CD4-positive, alpha-beta T cell treated with Interleukin-6 at 100 ng/mL for 8 hours (primary cell): ENCODE results near the gene MFN1.

Experiments
- DNase-seq: peaks from one replicate; pipeline ENCODE4 v3.0.0-alpha.2; 2020; ENCODE audit warnings: mixed read lengths, low spot score

Gene MFN1

DNA sequence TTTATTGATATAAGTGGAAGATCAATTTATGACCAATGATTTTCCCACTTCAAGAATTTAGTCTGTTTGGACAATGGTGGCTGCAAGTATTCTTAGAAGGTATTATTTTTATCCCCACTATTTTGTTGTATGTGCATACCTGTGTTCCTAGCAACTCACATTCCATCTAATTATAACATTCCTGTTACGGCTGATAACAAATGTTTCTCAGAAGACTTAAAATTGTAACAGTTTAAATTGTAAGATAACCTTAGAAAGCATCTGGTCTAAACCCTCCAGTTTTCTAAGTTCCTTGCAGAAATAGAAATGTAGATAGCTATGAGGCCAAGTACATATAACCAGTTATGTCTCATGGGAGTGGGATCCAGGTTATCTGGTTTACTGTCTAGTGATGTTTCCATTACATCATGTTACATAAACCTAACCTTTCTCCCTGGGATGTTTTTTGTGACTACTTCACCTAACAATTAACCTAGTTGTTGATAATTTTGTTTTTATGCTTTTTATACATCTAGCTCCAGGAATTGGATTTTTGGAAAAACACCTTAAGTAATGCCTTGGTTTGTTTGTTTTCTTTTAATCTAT lies 11.1 kb upstream of the MFN1 start:
- DNase-seq, result no peak

DNA sequence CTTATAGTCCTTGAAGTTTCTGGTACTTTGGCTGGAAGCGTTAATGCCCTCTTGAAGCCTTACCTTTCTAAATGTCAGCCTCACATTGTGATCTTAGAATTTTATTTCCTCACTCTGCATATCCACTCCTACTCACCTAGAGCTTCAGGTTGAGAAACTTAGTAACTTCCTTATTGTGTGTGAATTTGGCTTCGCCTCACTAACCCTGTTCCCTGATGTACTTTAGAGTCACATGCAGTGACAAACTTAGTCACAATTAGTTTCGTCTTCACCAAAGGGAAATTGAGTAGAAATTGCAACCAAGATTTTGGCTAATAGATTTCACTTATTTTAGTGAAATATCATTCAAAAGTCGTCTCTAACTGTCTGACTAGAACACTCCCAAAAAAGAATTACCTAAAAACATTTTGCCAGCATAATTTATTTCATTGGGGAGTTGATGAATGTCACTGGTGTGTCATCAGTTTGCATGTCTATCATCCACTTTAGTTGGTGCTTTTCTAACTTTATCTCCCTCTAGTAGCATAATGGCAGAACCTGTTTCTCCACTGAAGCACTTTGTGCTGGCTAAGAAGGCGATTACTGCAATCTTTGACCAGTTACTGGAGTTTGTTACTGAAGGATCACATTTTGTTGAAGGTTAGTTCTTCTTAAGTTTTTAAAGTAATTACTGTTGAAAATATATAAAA lies 960 bp downstream of the MFN1 start:
- no peak for DNase-seq

DNA sequence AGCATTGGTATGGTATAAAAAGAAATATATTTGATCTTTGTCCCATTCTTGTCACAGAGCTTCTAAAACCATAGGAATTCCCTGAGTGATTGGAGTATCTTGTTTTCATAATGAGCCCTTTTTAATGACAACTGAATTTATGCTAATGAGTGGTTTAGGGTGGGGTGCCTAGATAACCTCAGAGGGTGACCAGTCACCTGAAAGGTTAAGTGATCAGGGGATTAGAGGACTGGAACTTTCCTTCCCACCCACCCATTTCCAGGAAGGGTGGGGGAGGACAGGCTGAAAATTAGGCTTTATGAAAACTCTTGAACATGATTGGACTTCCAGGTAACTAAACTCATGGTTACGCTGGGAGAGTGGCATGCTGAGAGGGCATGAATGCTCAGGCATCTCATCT lies 8.5 kb downstream of the MFN1 start:
- DNase-seq, result no peak

DNA sequence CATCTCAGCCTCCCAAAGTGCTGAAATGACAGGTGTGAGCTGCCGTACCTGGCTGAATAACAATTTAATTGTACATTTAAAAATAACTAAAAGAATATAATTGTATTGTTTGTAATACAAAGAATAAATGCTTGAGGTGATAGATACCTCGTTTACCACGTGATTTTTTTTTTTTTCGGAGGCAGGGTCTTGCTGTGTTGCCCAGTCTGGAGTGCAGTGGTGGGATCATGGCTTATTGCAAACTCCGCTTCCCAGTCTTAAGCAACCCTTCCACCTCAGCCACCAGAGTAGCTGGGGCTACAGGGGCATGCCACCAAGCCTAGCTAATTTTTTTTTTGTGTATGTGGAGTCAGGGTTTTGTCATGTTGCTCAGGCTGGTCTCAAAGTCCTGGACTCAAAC lies 15.8 kb downstream of the MFN1 start:
- DNase-seq, result no peak

DNA sequence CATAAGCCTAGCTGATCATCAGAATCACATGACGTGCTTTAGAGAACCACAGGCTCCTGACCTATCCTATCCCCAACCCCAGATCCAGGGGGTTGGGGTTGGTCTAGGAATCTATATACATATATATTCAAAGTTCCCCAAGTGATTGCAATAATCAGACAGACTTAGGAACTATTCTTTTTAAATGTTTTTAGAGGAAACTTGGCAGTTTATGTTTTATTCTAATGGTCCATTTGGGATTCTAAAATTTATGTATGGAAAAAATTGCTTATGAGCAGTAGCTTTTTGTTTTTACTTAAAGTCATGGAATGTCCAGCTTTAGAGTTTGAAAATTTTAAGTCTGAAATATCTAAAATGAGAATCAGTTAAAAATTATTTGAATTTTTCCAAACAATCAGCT lies 22.1 kb downstream of the MFN1 start:
- DNase-seq, result no peak

DNA sequence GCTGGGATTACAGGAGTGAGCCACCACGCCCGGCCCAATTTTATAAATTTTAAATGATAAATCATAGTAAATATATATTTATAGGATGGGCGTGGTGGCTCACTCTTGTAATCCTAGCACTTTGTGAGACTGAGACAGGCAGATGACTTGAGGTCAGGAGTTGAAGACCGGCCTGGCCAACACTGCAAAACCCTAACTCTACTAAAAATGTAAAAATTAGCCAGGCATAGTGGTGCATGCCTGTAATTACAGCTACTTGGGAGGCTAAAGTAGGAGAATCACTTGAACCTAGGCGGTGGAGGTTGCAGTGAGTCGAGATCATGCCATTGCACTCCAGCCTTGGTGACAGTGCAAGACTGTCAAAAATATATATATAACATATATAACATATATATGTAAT lies 26.4 kb downstream of the MFN1 start:
- DNase-seq, result no peak

DNA sequence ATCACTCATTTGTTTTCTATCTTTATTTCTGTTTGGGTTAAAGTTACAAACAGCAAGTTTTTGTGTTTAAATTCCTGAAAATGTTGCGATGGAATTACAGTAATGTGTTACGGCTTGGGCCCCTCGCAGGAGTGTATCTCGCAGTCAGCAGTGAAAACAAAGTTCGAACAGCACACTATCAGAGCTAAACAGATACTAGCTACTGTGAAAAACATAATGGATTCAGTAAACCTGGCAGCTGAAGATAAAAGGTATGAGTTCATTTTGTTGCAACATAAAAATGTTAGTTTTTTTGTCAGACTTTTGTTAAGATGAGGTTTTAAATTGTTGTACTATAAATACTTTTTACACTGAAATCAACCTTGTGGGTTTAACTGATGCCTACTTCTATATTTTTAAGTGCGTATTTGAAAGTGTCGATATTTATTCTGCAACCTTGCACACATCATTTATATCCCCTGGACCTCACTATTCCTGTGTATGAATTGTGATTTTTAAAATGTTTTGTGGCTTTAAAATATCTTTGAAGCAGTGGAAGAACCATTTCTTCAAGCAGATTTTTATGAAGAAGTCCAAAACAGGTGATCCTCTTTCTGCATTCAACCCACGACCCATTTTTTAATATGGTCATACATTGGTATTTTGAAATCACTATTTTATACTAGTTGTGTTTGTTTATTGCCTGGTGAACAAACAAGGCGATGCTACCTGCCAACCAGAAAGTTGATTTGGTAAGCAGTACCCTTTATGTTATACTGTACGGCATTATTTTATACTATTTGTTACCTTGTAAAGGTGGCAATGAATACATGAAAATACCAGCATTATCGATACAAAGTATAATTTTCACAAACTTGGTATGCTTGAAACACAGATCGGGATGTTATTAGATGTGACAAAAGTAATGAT lies 27.8 kb downstream of the MFN1 start:
- DNase-seq, result no peak

DNA sequence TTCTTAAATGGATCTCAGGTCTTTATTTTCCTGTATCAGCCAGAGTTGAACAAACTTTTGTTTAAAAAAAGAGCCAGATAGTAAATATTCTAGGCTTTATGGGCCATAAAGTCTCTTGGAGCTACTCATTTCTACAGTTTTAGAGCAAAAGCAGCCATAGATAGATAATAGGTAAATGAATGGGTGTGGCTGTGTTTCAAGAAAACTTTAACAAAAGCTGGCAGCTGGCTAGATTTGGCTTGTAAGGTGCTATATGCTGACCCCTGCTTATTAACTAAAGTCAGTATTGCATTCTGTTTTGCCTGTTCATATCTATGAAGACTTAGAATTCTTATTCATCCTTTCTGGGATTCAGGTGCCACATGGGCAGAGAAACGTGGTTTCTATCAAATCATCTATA lies 29.0 kb downstream of the MFN1 start:
- DNase-seq, result no peak

DNA sequence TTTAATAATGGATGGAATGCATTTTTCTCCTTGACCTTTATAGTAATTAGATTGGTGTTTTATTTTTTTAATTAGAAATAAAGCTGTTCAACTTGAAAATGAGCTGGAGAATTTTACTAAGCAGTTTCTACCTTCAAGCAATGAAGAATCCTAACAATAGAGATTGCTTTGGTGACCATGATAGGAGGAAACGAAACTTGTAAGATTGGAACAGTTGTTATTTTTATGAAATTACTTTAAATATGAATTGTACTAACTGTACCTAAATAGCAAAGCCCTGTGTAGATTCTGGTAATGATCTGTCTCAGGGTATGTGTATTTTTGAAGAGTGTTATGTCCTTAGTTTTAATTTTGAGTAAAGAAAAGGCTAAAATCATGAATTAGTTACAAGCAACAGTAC lies 44.4 kb downstream of the MFN1 start:
- DNase-seq, result no peak

DNA sequence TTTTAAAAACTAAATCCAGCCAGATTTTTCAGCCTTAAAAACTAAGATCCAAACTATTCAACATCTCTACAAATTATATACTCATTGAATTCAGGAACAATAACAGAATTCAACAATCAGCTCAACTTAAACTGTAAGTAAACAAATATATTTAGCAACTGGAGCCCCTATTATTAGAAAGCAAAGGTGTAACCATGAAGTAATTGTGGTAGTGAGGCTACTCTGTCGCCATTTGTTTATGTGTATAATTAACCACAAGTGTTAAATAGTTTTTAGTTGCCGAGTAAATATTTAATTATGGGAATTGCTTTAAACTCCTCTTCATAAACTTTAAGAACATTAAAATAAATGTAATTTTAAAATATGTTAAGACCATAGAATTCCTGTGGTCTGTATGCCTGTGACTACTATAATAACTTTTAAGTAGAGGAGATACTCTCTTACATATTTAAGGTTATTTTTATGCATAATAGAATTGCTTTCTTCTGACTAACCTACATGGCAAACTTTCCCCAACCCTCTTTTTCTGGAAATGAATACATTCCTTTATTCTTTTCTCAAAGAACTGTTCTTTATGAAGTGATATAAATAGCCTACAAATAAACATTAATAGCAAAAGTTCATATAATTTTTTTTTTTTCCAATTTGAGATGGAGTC lies 51.2 kb downstream of the MFN1 start:
- DNase-seq, result no peak

DNA sequence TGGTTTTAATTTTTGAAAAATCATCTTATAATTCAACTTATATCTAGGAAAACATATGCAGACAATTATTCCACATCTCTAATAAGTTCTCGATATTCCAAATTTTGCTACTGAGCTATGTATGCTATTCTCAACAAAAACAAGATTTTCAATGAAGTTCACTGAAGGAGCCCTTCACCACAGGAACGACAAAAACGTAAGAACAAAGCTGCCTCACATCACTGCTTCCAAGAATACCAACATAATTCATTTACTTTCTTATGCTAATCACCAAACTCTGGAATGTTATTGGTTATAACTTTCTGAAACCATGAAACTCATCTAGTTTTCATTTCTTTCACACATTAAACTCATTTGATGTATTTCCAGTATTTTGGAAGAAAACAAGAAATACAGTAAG lies 54.1 kb downstream of the MFN1 start:
- no peak for DNase-seq

DNA sequence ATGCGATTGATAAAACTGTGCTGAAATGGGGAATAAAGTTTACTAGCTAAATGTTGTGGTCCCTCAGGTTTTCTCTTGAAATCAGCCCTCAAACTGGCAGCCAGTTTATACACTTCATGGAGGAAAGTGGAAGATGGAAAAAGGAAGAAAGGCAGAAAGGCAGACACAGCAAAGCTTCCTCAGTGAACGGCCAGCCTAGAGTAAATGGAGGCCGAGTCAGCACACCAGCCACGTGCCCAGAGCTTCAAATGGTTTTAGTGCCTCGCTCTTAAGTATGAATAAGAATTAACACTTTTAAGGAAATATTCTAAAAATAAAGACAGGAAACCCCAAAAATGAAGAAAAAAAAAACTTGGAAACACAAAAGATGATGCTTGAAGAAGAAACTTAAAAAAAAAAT lies 55.5 kb downstream of the MFN1 start:
- no peak for DNase-seq

DNA sequence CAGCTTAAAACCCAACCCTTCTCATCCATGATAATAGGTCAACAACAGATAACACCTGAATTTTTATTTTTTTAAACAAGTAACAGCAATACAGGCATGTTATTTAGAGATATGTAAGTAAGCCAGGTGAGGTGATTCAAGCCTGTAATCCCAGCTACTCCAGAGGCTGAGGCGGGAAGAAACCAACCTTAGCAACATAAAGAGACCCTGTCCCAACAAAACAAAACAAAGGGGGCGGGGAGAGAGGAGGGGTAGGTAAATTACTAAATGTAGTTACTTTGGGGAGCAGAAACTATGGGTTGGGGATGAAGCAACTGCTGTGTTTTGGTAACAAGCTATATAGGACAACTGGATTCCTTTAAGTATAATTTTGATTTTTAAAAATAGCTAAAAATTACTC lies 56.8 kb downstream of the MFN1 start:
- DNase-seq, result no peak

DNA sequence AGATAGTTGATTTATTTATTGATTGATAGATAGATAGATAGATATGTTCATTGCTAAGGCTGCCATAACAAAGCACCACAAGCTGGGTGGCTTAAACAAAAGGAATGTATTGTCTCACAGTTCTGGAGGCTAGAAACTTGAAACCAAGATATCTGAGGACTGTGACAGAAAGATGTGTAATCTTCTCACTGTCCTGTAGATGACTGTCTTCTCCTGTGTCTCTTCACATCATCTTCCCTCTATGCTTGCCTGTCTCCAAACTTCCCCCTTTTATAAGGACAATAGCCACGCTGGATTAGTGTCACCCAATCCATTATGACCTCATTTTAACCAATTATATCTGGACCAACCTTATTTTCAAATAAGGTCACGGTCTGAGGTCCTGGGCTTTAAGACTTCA lies 62.8 kb downstream of the MFN1 start:
- DNase-seq, result no peak

DNA sequence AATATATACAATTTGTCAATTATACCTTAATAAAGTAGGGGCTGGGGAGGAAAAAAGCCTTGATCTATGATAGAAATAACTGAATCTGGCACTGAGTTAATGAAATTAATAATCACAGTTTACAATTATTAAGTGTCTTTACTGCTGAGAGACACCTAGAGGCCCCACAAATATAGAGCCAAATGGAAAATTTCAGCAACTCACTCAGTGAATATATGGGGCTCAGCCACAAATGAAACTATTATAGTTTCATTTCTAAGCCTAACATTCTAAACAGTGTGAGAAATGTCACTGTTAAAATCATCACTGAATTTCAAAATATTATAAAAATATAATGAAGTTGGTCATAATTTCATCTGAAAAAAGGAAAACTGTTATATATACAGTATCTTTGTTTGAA lies 63.5 kb downstream of the MFN1 start:
- DNase-seq, result no peak

DNA sequence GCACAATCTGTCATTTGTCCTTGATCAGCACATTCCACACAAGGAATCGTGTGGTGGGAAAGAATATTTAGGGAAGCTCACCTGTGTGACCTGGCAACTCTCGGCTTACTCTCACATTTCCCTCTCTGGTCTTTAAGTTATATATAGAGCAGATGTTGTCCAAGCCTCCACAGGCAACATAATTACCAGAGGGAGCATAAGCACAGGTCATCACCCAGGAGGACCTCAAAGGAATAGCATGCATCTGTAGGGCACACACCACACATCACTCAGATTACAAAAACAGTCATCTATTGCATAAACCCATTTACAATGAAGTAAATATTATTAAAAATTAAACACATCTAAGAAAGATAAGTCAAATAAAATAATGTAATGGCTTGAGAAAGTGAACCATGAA lies 67.3 kb downstream of the MFN1 start:
- no peak for DNase-seq

DNA sequence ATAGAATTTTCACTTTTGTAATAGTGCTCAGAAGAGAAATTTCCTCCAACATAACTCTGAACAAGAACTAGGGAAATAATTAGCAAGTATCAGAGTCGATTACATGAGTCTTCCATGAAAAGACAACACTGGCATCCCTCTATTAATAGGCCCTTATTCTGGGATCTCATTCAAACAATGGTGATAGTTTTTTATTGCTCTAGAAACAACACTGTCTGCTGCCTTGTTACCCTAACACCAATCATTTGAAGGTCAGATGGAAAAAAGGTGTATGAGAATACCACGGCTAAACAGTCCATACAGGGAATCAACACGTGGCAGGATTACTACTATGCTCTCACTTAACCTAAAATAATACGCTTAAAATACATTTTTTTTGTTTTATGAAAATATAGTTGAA lies 67.9 kb downstream of the MFN1 start:
- no peak for DNase-seq

DNA sequence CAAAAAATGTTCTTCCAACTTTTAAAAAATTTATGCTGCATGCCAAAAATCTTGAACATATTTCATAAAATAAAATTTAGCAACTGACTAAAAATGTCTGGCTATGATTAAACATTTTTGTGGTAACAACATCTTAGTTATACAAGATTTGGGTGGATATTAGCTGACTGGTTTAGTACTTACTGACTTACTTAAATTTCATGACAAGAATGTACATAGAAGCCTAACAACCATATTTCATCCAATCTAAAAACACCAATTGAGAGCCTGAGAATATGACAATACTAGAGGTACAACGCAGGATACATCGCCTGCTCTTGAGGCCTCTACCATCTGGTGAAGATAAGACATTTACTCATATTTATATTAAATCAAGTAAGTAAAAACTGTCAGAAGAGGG lies 69.2 kb downstream of the MFN1 start:
- DNase-seq, result no peak

DNA sequence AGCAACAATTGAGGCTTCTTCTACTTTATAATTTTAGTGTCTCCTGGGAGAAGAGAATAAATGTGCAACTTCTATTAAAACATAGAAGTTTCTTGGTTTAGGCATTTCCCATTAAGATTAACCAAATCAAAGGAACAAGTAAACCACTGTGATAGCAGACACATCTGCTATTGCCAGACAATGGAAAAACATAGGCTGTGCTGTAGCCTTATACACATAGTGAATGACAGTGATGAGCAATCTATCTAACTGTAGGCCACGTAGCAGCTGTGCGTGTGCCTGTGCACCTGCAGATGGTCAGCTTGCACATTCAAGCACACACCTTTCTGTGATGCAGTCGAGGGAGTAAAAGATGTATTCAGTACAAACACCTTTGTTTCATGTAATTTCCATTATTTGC lies 71.1 kb downstream of the MFN1 start:
- DNase-seq, result no peak

DNA sequence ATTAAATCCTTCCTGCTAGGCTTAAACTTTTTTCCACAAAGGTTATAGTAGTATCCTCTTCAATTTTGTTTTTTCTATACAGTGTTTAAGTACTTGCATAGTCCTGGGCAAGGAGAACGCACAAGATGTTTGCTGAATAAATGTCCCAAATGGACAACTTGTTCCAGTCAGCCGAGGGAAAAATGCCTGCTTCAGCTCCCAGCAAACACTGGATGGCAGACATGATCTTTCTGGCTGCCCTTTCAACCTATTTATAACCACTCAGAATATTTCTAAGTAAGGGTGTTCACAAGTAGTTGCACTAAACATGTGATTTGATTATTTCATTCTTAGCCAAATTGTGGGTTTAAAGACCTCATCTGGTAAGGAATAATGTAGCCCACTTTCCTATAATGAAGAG lies 74.0 kb downstream of the MFN1 start:
- no peak for DNase-seq

DNA sequence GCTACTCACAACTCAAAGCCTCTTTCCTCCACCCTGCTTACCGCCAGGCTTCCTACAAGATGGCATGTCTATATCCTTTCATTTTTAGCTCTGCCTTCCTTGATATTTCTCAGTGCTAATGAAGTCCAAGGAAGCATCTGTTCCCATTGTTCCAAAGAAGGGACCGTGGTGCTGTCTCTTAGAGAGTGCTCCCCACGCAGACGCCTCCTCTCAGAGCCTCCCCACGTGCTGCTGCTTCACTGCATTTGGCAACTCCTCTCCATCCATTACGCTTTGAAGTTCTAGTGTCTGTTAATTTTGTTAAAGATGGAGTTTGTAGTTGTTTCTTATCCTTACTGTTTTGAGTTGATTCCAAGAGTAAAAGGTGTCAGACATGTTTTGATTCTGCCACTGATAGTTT lies 77.6 kb downstream of the MFN1 start:
- DNase-seq, result no peak

DNA sequence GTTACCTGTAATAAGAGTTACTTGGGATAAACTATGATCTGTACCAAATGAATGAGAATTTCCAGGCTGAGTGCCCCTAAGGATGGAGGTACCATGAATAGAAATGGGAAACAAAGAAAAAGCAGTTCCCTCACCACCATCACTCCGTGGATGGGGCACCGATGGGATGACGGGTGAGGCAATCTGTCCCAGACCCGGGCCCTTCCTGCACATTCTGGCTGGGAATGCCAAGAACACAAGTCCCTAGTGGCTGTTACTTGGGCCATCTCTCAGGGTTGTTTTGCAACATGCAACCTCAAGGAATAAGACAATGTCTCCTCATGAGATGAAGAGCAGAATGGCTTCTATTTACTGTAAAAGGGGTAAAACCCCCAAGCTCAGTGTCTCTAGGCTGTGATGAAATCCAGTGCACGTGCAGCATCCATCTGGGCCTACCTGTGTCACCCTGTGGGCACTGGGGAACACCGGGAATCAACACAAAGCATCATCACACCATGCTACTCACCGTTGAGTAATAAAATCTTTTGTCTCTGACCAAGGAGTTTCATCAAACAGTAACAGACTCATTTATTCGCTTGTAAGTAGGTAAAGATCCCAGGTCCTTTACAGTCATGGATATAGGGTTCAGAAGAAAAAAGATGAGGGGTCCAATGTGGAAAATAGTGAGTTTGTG lies 81.5 kb downstream of the MFN1 start:
- no peak for DNase-seq
